HepG2 (cell line): ENCODE measurements around the gene PLET1.

Experiments
- CBX2 ChIP-seq, 2 experiments: fragments of 200-600 bp in 1 of 2; sonication (generic); formaldehyde crosslinking in 1 of 2; IDR thresholded peaks; 2 replicates each; pipeline versions ENCODE4 v1.7.0 to v1.8.1; 2018 to 2022; ENCODE audit warnings: low read depth in 2 of 2, low read length in 1 of 2, mild to moderate bottlenecking in 1 of 2, missing genetic modification reagents in 1 of 2
- POLR2AphosphoS5 ChIP-seq: IDR thresholded peaks from 2 replicates; pipeline ENCODE4 v1.6.1; 2012; ENCODE audit warnings: low read depth, low read length
- ZBTB40 ChIP-seq, 2 experiments: fragments of 450-650 bp in 1 of 2; sonication (generic) in 1 of 2; formaldehyde crosslinking in 1 of 2; IDR thresholded peaks; 2 replicates each; pipeline versions ENCODE4 v1.6.1 to v1.8.0; 2016 to 2022; ENCODE audit warnings: antibody characterized with exemption in 1 of 2, mild to moderate bottlenecking in 1 of 2, missing genetic modification reagents in 1 of 2
- TF ChIP-seq, protein P1 (sequence below): sonication (generic); formaldehyde crosslinking; IDR thresholded peaks from 2 replicates; pipeline ENCODE4 v1.4.0; 2020; ENCODE audit warnings: missing genetic modification reagents

DNA sequence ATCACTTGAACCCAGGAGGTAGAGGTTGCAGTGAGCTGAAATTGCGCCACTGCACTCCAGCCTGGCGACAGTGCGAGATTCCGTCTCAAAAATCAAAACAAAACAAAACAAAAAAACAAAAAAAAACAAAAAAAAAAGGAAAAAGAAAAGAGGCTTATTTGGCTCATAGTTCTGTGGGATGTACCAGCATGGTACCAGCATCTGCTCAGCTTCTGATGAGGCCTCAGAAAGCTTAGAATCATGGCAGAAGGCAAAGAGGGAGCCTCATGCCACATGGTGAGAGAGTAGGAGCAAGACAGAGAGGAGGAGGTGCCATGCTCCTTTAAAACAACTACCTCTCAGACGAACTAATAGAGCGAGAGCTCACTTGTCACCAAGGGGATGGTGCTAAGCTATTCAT, 45.0 kb downstream of the PLET1 start:
- TF ChIP-seq POLR2AphosphoS5 (no peak), ZBTB40 (IDR thresholded peaks at IDR 0.05) (no peak), ZBTB40 (CRISPR knock-in tag; IDR thresholded peaks at IDR 0.05) (no peak), CBX2 (IDR thresholded peaks at IDR 0.05; ENCODE audit: low read depth, low read length) (no peak), CBX2 (CRISPR knock-in tag; IDR thresholded peaks at IDR 0.05; ENCODE audit: low read depth) (no peak)
- TF ChIP-seq, protein P1, sequence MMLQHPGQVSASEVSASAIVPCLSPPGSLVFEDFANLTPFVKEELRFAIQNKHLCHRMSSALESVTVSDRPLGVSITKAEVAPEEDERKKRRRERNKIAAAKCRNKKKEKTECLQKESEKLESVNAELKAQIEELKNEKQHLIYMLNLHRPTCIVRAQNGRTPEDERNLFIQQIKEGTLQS (CRISPR knock-in tag) = no peak
